ENCODE data around the gene APOBEC3F. TPM values are rescaled to one million over a fixed set of nuclear protein-coding genes. Genes with fewer than 3 reads are reported as not detected.
"Not testable (repeated sequence)": the region's sequence is repeated elsewhere in the genome, so short reads cannot be mapped to it uniquely, and the experiment has no call there.

Gene APOBEC3F
- total and polyA plus RNA-seq, 10 of the 15 experiments (the other 5 are each of a cell fraction or from before 2014, with no cell fraction given), result 7.4 to 29.1 (median 12.8) TPM

DNA sequence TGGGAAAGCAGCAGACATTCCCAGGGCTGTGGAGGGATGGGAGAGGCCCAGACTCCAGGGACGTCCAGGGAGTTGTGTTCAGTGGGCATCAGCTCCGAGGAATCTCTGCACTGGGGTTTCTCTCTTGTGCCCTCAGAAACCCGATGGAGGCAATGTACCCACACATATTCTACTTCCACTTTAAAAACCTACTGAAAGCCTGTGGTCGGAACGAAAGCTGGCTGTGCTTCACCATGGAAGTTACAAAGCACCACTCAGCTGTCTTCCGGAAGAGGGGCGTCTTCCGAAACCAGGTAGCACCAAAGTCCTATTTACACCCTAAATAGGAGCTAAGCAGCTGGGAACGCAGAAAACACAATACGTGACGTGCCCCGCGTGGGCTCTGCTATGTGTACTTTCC is 11.4 kb upstream of the APOBEC3F start:
- no peaks in the 10 kb centered on the region for H3K27me3 ChIP-seq (replicated peaks in 1 of 2; ENCODE audit: control insufficient read depth in 2 of 2, insufficient read depth in 2 of 2, low read length in 1 of 2)
- RAD21 ChIA-PET (ENCODE audit: unreplicated experiment), result interaction anchor here (0.7 kb wide), 1 partner anchor 337 kb away, joined by 3 read pairs; no protein-coding TSS in a partner anchor
- no peak for DNase-seq (ENCODE audit: low read depth, low spot score)
- H3K4me3 ChIP-seq, result no peak overlapping the region
- no peak for TF ChIP-seq ZNF274 (IDR thresholded peaks at IDR 0.05; ENCODE audit: insufficient read depth, insufficient read length)
- no peak for TF ChIP-seq E2F4 (IDR thresholded peaks at IDR 0.05; ENCODE audit: low read depth, low read length)
- CTCF ChIA-PET, result interaction anchor here (0.6 kb wide), 1 partner anchor 24 kb away, joined by 3 read pairs; no protein-coding TSS in a partner anchor
- no peak overlapping the region for H3K4me2 ChIP-seq (ENCODE audit: control insufficient read depth, insufficient read depth)
- BruUV-seq (replicated peaks), result no TSS peak
- no peaks in the 10 kb centered on the region; the same call in 1 of the 2 replicates for H3K79me2 ChIP-seq (ENCODE audit: control insufficient read depth, insufficient read depth, low read length)
- no peak for FAIRE-seq
- H2AFZ ChIP-seq (ENCODE audit: control insufficient read depth, low read depth, low read length), result no peak overlapping the region
- in situ Hi-C loops (cut with MboI), result no loop called here
- SMC1A ChIA-PET (ENCODE audit: uncharacterized antibody, unreplicated experiment), result interaction anchor here (1.6 kb wide), 1 partner anchor 48 kb away, joined by 3 read pairs; the partner anchor contains the start of gene APOBEC3G
- ATAC-seq, result no peak
- H3K27ac ChIP-seq (ENCODE audit: control insufficient read depth, insufficient read depth), result no peak overlapping the region
- H4K20me1 ChIP-seq (ENCODE audit: control insufficient read depth, insufficient read depth), result no peaks in the 10 kb centered on the region
- H3K9ac ChIP-seq (ENCODE audit: control insufficient read depth, insufficient read depth, low read length), result no peak overlapping the region
- H3K9me3 ChIP-seq (replicated peaks; ENCODE audit: control insufficient read depth, insufficient read depth, low read length), result no peaks in the 10 kb centered on the region
- peaks cover under 1 to 2% of the 10 kb centered on the region in 2 experiments; a peak in 2 of 4 replicates for H3K36me3 ChIP-seq (ENCODE audit: control insufficient read depth in 2 of 2, insufficient read depth in 2 of 2, low read length in 1 of 2)
- intact Hi-C loops (cut with micrococcal nuclease; ENCODE audit: unreplicated experiment), result no loop called here
- peaks cover 4% of the 10 kb centered on the region for H3K4me1 ChIP-seq (ENCODE audit: control insufficient read depth, insufficient read depth, low read length)
- WGBS (ENCODE audit: insufficient coverage, insufficient replicate concordance, low lambda C conversion rate, missing lambda C conversion rate), result 98% methylated on average over 13 of the region's 13 CpGs
- POLR2A ChIA-PET, result interaction anchor here (0.6 to 1.6 kb wide), 2 partner anchors 9 to 10 kb away, joined by 3 to 4 read pairs; no protein-coding TSS in a partner anchor

DNA sequence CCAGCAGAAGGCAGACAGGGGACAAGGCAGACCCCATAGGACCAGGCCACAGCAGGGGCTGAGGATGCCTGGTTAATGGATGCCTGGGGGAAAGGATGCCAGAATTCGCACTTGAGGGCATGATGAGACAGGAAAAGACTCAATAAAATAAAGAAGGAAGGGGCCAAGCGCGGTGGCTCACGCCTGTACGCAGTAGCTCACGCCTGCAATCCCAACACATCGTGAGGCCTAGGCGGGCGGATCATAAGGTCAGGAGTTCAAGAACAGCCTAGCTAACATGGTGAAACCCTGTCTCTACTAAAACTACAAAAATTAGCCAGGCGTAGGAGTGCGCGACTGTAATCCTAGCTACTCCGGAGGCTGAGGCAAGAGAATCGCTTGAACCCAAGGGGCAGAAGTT is 10.0 kb upstream of the APOBEC3F start:
- H3K4me3 ChIP-seq, result no peak overlapping the region
- TF ChIP-seq SMAD5 (IDR thresholded peaks at IDR 0.05; ENCODE audit: low read depth) (no peak), NBN (IDR thresholded peaks at IDR 0.05) (no peak), SMC3 (IDR thresholded peaks at IDR 0.05; ENCODE audit: borderline replicate concordance, low read length) (no peak)
- POLR2A ChIA-PET, result no interaction called here
- FAIRE-seq (no peak), DNase-seq (ENCODE audit: low read depth, low spot score) (no peak), ATAC-seq (no peak)
- H3K27me3 ChIP-seq (replicated peaks in 1 of 2; ENCODE audit: control insufficient read depth in 2 of 2, insufficient read depth in 2 of 2, low read length in 1 of 2), result no peaks in the 10 kb centered on the region
- no peaks in the 10 kb centered on the region; a peak in 2 of 4 replicates for H3K36me3 ChIP-seq (ENCODE audit: control insufficient read depth in 2 of 2, insufficient read depth in 2 of 2, low read length in 1 of 2)
- RAD21 ChIA-PET (ENCODE audit: unreplicated experiment), result no interaction called here
- H3K4me2 ChIP-seq (ENCODE audit: control insufficient read depth, insufficient read depth), result no peak overlapping the region
- CTCF ChIA-PET, result no interaction called here
- SMC1A ChIA-PET (ENCODE audit: uncharacterized antibody, unreplicated experiment), result no interaction called here
- H3K79me2 ChIP-seq (ENCODE audit: control insufficient read depth, insufficient read depth, low read length), result no peaks in the 10 kb centered on the region
- no peaks in the 10 kb centered on the region for H3K9me3 ChIP-seq (replicated peaks; ENCODE audit: control insufficient read depth, insufficient read depth, low read length)
- H3K27ac ChIP-seq (ENCODE audit: control insufficient read depth, insufficient read depth), result no peak overlapping the region
- no peaks in the 10 kb centered on the region for H4K20me1 ChIP-seq (ENCODE audit: control insufficient read depth, insufficient read depth)
- in situ Hi-C loops (cut with MboI) (no loop called here), intact Hi-C loops (cut with micrococcal nuclease; ENCODE audit: unreplicated experiment) (no loop called here)
- no peak overlapping the region for H2AFZ ChIP-seq (ENCODE audit: control insufficient read depth, low read depth, low read length)
- no peak overlapping the region for H3K9ac ChIP-seq (ENCODE audit: control insufficient read depth, insufficient read depth, low read length)
- WGBS (ENCODE audit: insufficient coverage, insufficient replicate concordance, low lambda C conversion rate, missing lambda C conversion rate), result 97% methylated on average over 14 of the region's 14 CpGs
- H3K4me1 ChIP-seq (ENCODE audit: control insufficient read depth, insufficient read depth, low read length), result no peaks in the 10 kb centered on the region
- BruUV-seq (replicated peaks), result no TSS peak

GRCh38 chr22:39031434-39032295 is 9.0 kb upstream of the APOBEC3F start:
- H2AFZ ChIP-seq (ENCODE audit: control insufficient read depth, low read depth, low read length); H3K4me2 ChIP-seq (ENCODE audit: control insufficient read depth, insufficient read depth); H3K27me3 ChIP-seq (replicated peaks in 1 of 2; ENCODE audit: control insufficient read depth in 2 of 2, insufficient read depth in 2 of 2, low read length in 1 of 2); H4K20me1 ChIP-seq (ENCODE audit: control insufficient read depth, insufficient read depth); SMC1A ChIA-PET (ENCODE audit: uncharacterized antibody, unreplicated experiment); H3K27ac ChIP-seq (ENCODE audit: control insufficient read depth, insufficient read depth); FAIRE-seq; intact Hi-C loops (cut with micrococcal nuclease; ENCODE audit: unreplicated experiment); H3K36me3 ChIP-seq (ENCODE audit: control insufficient read depth in 2 of 2, insufficient read depth in 2 of 2, low read length in 1 of 2); BruUV-seq (replicated peaks); H3K79me2 ChIP-seq (ENCODE audit: control insufficient read depth, insufficient read depth, low read length); DNase-seq (ENCODE audit: low read depth, low spot score); H3K4me3 ChIP-seq; in situ Hi-C loops (cut with MboI); H3K9ac ChIP-seq (ENCODE audit: control insufficient read depth, insufficient read depth, low read length); H3K4me1 ChIP-seq (ENCODE audit: control insufficient read depth, insufficient read depth, low read length); ATAC-seq; CTCF ChIA-PET; RAD21 ChIA-PET (ENCODE audit: unreplicated experiment); H3K9me3 ChIP-seq (replicated peaks; ENCODE audit: control insufficient read depth, insufficient read depth, low read length): not testable (repeated sequence)
- POLR2A ChIA-PET, result interaction anchor here (0.6 to 1.4 kb wide), 4 partner anchors 8 to 1883 kb away, joined by 3 to 7 read pairs (median 4); no protein-coding TSS in a partner anchor
- WGBS (ENCODE audit: insufficient coverage, insufficient replicate concordance, low lambda C conversion rate, missing lambda C conversion rate), result 98% methylated on average over 16 of the region's 18 CpGs
